SU-DHL-6 (cell line): Measurements from ENCODE around the gene SIX3.

Source experiments
- H2AFZ ChIP-seq: fragments of 200-600 bp; sonication (generic); 2 replicates; pipeline ENCODE4 v1.6.1; 2014; ENCODE audit warnings: low read depth, mild to moderate bottlenecking, moderate library complexity, mixed read lengths, antibody characterized with exemption, low read length; ENCODE audit not compliant: severe bottlenecking
- H3F3A ChIP-seq: fragments of 200-600 bp; shearing (Covaris generic); 2 replicates; pipeline ENCODE4 v1.6.0; 2016; ENCODE audit warnings: antibody characterized with exemption, mild to moderate bottlenecking; ENCODE audit not compliant: insufficient read depth
- H3K27ac ChIP-seq: fragments of 200-600 bp; sonication (generic); 2 replicates; pipeline ENCODE4 v1.5.1; 2016; ENCODE audit warnings: low read depth, mild to moderate bottlenecking, low read length, moderate library complexity, mixed read lengths
- H3K27me3 ChIP-seq: fragments of 200-600 bp; sonication (generic), shearing (Covaris generic); 2 replicates; pipeline ENCODE4 v1.6.0; 2014; ENCODE audit warnings: mild to moderate bottlenecking, low read length
- H3K36me3 ChIP-seq: fragments of 200-600 bp; sonication (generic); 2 replicates; pipeline ENCODE4 v1.6.1; 2014; ENCODE audit warnings: mild to moderate bottlenecking, low read length, mixed read lengths
- H3K4me2 ChIP-seq: fragments of 300-600, 200-600 bp; shearing (Covaris generic), sonication (generic); 2 replicates; pipeline ENCODE4 v1.6.0; 2014; ENCODE audit warnings: low read length, low read depth, mild to moderate bottlenecking; ENCODE audit not compliant: poor library complexity, severe bottlenecking
- H3K4me3 ChIP-seq: fragments of 200-600 bp; sonication (generic); 2 replicates; pipeline ENCODE4 v1.5.1; 2014; ENCODE audit warnings: antibody characterized with exemption, low read length, mild to moderate bottlenecking, mixed read lengths; ENCODE audit not compliant: insufficient read depth, poor library complexity, severe bottlenecking
- H3K79me2 ChIP-seq: fragments of 200-600 bp; sonication (generic); 2 replicates; pipeline ENCODE4 v1.6.1; 2014; ENCODE audit warnings: mild to moderate bottlenecking, low read length, moderate library complexity; ENCODE audit not compliant: insufficient read depth
- H3K9ac ChIP-seq: fragments of 200-600 bp; sonication (generic); 2 replicates; pipeline ENCODE4 v1.7.0; 2014; ENCODE audit warnings: mild to moderate bottlenecking, low read length
- H3K9me2 ChIP-seq: fragments of 200-600 bp; sonication (generic); replicated peaks from 2 replicates; pipeline ENCODE4 v1.6.1; 2014; ENCODE audit warnings: low read length; ENCODE audit not compliant: insufficient read depth
- H3K9me3 ChIP-seq: fragments of 200-600 bp; sonication (generic); 2 replicates; pipeline ENCODE4 v1.6.1; 2014; ENCODE audit warnings: low read length, mixed read lengths; ENCODE audit not compliant: insufficient read depth
- H4K20me1 ChIP-seq: fragments of 200-600 bp; sonication (generic); 2 replicates; pipeline ENCODE4 v1.6.1; 2014; ENCODE audit warnings: low read depth, mild to moderate bottlenecking, antibody characterized with exemption, low read length, moderate library complexity, mixed read lengths
- CTCF ChIP-seq: fragments of 200-600 bp; sonication (generic); IDR thresholded peaks from one replicate; pipeline ENCODE4 v1.5.1; 2017; ENCODE audit warnings: antibody characterized with exemption, mild to moderate bottlenecking, low read length, moderate library complexity; ENCODE audit not compliant: insufficient read depth, poor library complexity, severe bottlenecking
- EZH2phosphoT487 ChIP-seq: fragments of 200-600 bp; sonication (generic), shearing (Covaris generic); conservative IDR thresholded peaks from 2 replicates; pipeline ENCODE4 v1.6.1; 2018; ENCODE audit warnings: mild to moderate bottlenecking, antibody characterized with exemption, low read length, moderate library complexity, mixed read lengths

SIX3 gene

DNA sequence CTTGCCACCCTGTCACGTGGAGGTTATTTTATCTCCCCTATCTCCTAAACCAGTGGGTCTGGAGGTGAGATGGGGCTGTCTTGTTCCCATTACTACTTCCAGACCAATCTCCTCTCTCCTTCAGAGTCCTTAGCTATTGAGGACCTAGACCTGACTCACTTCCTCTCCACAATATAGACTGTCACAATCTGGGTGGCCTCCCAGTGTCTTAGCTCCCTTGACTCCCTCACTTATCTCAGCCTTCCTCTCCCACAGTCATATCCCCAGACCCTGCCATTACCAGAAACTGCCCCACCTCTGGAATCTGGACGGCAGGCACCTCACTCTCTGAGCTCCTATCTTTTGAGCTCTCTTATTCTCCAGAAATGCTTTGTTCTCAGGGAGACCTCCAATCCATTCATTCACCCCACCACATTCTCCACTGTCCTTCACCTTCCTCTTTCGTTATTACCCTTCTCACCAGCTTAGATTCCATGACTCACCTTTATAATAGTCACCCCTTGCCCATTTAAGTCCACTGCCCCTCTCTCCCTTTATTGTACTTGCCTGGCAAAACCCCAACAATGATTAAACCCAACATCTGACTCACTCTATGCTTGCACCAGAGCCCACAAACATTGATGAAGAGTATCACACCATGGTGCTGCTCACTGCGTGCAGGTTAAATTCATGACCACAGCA, 23.3 kb upstream of the SIX3 start:
- no peaks in the 10 kb centered on the region for H3K36me3 ChIP-seq
- H3K79me2 ChIP-seq = no peaks in the 10 kb centered on the region
- no peaks in the 10 kb centered on the region for H3F3A ChIP-seq
- H3K4me2 ChIP-seq = no peak overlapping the region
- H4K20me1 ChIP-seq = no peaks in the 10 kb centered on the region
- H3K27ac ChIP-seq = no peak overlapping the region
- no peaks in the 10 kb centered on the region for H3K27me3 ChIP-seq
- no peak overlapping the region for H2AFZ ChIP-seq
- no peak overlapping the region for H3K9ac ChIP-seq
- no peaks in the 10 kb centered on the region for H3K9me3 ChIP-seq
- no peak overlapping the region for H3K4me3 ChIP-seq
- no peak for TF ChIP-seq EZH2phosphoT487
- H3K9me2 ChIP-seq = no peaks in the 10 kb centered on the region

- Histone ChIP-seq H3K79me2 (no peaks in the 10 kb centered on the region), H3K27me3 (no peaks in the 10 kb centered on the region)
These were observed 20.8 kb upstream of the SIX3 start for GRCh38 chr2:44920751-44921150.

DNA sequence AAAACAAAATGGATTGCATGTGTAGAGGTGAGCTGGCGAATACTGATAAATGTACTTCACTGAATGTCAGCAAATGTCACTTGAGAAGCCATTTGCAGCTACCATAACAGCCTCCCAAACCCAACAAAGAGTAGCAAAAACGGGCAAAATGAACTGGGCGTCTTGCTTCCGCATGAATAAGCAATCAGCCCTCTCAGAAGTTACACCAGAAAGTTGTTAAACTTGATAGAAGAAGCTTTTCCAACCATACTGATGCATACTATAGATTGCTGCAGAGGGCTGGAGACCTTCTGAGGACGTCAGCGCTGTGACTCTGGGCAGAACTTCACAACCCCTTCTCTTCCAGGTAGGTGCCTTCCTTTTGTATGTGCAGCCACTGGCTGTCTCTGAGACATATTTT, 18.7 kb upstream of the SIX3 start:
- H3K79me2 ChIP-seq = no peaks in the 10 kb centered on the region
- no peak for TF ChIP-seq CTCF
- TF ChIP-seq EZH2phosphoT487 = no peak
- H2AFZ ChIP-seq = no peak overlapping the region

More at GRCh38 chr2:44920751-44921150, 20.8 kb upstream of the SIX3 start:
- no peak overlapping the region for H3K9ac ChIP-seq
- H3K27ac ChIP-seq = no peak overlapping the region
- H2AFZ ChIP-seq = no peak overlapping the region
- TF ChIP-seq EZH2phosphoT487 = no peak
- TF ChIP-seq CTCF = no peak
- H3K4me3 ChIP-seq = no peak overlapping the region
- no peaks in the 10 kb centered on the region for H3K9me2 ChIP-seq
- H3K36me3 ChIP-seq = no peaks in the 10 kb centered on the region
- no peak overlapping the region for H3K4me2 ChIP-seq
- H3K9me3 ChIP-seq = no peaks in the 10 kb centered on the region
- H4K20me1 ChIP-seq = no peaks in the 10 kb centered on the region
- no peaks in the 10 kb centered on the region for H3F3A ChIP-seq

GRCh38 chr2:44925561-44926136, 15.9 kb upstream of the SIX3 start:
- H3K27me3 ChIP-seq = no peaks in the 10 kb centered on the region
- no peak overlapping the region for H3K9ac ChIP-seq
- H3K4me2 ChIP-seq = no peak overlapping the region
- no peaks in the 10 kb centered on the region for H3K79me2 ChIP-seq
- no peaks in the 10 kb centered on the region for H3K9me3 ChIP-seq
- H2AFZ ChIP-seq = no peak overlapping the region
- H4K20me1 ChIP-seq = no peaks in the 10 kb centered on the region
- TF ChIP-seq EZH2phosphoT487 = no peak
- no peak for TF ChIP-seq CTCF
- no peak overlapping the region for H3K4me3 ChIP-seq
- H3K9me2 ChIP-seq = no peaks in the 10 kb centered on the region
- no peaks in the 10 kb centered on the region for H3F3A ChIP-seq
- no peak overlapping the region for H3K27ac ChIP-seq
- no peaks in the 10 kb centered on the region for H3K36me3 ChIP-seq

More for the DNA sequence above, 18.7 kb upstream of the SIX3 start:
- H3K4me3 ChIP-seq = no peak overlapping the region
- no peaks in the 10 kb centered on the region for H3F3A ChIP-seq
- H3K27ac ChIP-seq = no peak overlapping the region
- H4K20me1 ChIP-seq = no peaks in the 10 kb centered on the region
- H3K4me2 ChIP-seq = no peak overlapping the region
- H3K9me3 ChIP-seq = no peaks in the 10 kb centered on the region
- H3K36me3 ChIP-seq = no peaks in the 10 kb centered on the region
- H3K9ac ChIP-seq = no peak overlapping the region
- H3K27me3 ChIP-seq = no peaks in the 10 kb centered on the region
- no peaks in the 10 kb centered on the region for H3K9me2 ChIP-seq
